ENCODE results near the gene MAPKAPK2.

GRCh38 chr1:206745301-206745700 is 60.6 kb downstream of the MAPKAPK2 start:
- TF ChIP-seq POLR2A (IDR thresholded peaks at IDR 0.05; ENCODE audit: low read depth, low read length) (no peak), POLR2AphosphoS5 (IDR thresholded peaks at IDR 0.05; ENCODE audit: low read depth, low read length) (no peak), PAX5 (IDR thresholded peaks at IDR 0.05; ENCODE audit: insufficient read depth, low read length, severe bottlenecking) (no peak), TAF1 (IDR thresholded peaks at IDR 0.05; ENCODE audit: low read depth, low read length) (no peak)
